Fibroblast of pulmonary artery (primary cell): ENCODE measurements around the gene PRTN3.
A peak's percentile ranks its signal among the peaks of the same experiment; 100 is the strongest.

Experiments used
- DNase-seq: peaks from one replicate; pipeline ENCODE4 v3.0.0-alpha.2; 2010; ENCODE audit warnings: low read depth
- H3K4me3 ChIP-seq: replicated peaks from 2 replicates; pipeline ENCODE4 v1.5.1; 2011; ENCODE audit warnings: low read depth, mild to moderate bottlenecking, control low read depth, low read length, moderate library complexity
- TF ChIP-seq, protein P1 (sequence below): IDR thresholded peaks from 2 replicates; pipeline ENCODE4 v1.5.1; 2011; ENCODE audit warnings: mild to moderate bottlenecking, control low read depth, low read length, inconsistent platforms; ENCODE audit errors: missing control alignments

Gene PRTN3

DNA sequence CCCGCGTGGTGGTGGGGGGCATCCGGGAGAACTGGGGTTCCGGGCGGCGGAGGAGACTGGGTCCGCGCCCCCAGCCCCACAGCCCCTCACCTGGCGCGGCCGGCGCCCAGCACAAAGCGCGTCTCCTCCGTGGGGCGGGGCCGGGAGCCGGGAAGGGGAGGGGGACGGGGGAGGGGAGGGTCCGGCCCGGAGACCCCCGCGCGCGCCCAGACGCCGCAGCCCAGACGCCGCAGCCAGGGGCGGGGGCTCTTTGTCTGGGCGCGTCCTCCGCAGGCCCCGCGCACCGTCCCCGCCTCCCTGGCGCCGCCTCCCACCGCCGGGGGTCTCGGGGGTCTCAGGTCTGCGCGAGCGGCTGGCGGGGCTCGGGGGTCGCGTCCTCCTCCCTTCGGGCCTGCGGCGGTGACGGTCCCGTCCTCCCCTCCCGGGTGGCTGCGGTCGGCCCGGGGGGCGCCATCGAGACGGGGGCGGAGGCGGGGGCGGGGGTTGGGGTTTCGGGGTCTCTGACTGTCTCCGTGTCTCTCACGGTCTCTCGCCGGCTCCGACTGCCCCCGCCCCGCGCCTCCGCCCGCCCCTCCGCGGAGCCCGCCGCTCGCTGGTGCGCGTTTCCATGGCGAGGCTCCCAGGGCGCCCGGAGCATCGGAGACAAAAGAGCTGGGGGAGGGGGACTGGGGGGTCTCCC is 18.8 kb upstream of the PRTN3 start, which contains the start of gene PLPPR3:
TSS of gene PLPPR3 (minus strand) at position 131 of the 679 bp plus-strand sequence. CDS start 396 bp downstream, outside the sequence.
- TF ChIP-seq, protein P1, sequence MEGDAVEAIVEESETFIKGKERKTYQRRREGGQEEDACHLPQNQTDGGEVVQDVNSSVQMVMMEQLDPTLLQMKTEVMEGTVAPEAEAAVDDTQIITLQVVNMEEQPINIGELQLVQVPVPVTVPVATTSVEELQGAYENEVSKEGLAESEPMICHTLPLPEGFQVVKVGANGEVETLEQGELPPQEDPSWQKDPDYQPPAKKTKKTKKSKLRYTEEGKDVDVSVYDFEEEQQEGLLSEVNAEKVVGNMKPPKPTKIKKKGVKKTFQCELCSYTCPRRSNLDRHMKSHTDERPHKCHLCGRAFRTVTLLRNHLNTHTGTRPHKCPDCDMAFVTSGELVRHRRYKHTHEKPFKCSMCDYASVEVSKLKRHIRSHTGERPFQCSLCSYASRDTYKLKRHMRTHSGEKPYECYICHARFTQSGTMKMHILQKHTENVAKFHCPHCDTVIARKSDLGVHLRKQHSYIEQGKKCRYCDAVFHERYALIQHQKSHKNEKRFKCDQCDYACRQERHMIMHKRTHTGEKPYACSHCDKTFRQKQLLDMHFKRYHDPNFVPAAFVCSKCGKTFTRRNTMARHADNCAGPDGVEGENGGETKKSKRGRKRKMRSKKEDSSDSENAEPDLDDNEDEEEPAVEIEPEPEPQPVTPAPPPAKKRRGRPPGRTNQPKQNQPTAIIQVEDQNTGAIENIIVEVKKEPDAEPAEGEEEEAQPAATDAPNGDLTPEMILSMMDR, result no peak
- H3K4me3 ChIP-seq, result peak within 1 kb of the TSS; percentile 24
- DNase-seq, result no peak

DNA sequence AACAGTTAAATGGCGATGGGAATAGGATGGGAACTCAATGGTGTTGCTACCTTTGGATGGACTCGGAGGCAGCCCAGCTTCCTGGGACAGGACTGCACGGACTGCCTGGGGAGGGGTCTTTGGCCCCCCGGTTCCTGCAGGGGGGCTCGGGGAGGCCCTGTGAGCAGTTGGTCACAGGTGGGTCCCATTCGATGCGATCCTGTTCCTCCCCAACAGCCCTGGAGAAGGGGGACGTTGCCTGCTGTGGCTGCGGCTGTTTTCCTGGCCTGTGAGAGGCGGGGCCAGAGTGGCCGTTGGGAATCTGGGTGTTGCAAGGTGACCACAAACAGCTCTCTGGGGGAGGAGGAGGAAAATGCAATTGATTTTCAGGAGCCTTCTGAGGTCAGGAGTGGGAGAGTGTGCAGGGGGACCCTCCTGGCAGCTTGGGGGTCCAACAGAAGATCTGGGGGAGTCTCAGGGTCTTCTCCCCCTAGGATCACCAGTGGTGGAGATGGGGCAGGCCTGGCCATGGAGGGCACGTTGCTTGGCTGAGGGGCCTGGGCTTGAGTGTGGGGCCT is 17.2 kb upstream of the PRTN3 start:
- TF ChIP-seq, protein P1, result no peak
- H3K4me3 ChIP-seq, result no peak overlapping the region
- DNase-seq, result no peak

DNA sequence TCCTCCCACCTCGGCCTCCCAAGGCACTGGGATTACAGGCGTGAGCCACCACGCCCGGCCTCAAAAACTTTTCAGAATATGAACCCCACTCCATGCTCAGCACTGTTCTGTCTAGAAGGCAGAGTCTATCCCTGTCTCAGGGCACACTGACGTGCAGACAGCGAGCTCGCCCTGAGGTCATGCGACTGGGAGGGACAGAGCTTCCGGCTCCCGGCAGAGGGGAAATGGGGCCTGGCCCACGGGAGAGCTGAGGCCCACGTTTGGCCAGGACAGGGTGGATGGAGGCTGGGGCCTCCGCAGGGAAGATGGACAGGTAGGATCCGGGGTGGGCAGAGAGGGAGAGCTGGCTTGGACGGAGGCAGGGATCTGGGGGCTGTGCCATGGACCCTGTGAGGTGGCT is 15.9 kb upstream of the PRTN3 start:
- no peak overlapping the region for H3K4me3 ChIP-seq
- no peak for DNase-seq
- TF ChIP-seq, protein P1, result no peak

DNA sequence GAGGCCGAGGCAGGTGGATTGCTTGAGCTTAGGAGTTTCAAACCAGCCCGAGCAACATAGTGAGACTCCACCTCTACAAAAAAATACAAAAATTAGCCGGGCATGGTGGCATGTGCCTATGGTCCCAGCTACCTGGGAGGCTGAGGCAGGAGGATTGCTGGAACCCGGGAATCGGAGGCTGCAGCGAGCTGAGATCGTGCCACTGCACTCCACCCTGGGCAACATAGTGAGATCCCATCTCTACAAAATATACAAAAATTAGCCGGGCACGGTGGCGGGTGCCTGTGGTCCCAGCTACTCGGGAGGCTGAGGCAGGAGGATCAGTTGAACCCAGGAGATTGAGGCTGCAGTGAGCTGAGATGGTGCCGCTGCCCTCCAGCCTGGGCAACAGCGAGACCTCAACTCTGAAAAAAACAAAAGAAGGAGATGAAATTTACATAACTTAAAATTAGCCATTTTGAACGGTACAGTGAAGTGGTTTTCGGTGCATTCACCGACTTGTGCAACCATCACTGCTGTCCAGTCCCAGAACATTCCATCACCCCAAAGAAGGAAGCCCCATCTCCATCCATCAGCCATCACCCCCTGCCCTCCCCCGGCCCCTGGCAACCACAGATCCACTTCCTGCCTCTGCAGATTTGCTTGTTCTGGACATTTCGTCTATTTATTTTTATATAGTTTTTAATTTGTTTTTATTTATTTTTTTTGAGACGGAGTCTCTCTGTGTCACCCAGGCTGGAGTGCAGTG is 14.7 kb upstream of the PRTN3 start:
- TF ChIP-seq, protein P1, result no peak
- no peak overlapping the region for H3K4me3 ChIP-seq
- DNase-seq, result no peak

DNA sequence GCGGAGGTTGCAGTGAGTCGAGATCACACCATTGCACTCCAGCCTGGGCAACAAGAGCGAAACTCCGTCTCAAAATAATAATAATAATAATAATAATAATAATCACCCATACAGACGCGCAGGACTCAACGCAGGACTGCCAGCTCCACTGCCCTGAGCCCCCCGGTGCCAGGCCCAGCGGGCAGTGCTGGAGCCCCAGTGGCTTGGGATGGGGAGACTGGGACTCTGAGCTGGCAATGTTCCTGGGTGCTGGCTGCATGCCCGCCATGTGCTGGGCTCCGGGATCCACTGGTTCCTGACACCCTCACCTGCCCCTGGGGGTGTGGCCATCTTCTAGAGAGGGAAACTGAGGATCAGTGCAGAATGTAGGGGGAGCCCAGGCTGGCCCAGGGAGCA is 13.5 kb upstream of the PRTN3 start:
- no peak overlapping the region for H3K4me3 ChIP-seq

DNA sequence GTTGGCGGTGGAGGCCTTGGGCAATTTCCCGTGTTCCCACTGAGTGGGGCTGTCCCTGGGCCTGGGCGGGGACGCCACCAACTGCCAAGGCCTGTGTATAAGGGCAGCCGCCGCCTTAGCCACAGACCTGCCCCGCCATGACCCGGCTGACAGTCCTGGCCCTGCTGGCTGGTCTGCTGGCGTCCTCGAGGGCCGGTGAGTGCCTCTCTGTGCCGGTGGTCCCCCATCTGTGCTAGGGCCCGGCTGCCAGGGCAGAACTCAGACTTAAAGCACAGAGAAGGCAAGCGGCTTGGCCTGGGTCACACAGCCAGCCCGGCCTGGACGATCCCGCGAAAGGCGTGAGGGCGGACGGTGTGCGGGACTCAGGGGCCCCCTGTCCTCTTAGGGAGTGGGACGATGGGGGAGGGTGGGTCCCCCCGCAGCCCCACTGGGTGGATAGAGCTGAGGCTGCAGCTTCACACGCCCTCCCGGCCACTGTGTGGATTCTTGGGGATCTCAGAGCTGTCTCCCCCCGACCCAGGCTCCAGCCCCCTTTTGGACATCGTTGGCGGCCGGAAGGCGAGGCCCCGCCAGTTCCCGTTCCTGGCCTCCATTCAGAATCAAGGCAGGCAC is 13.0 kb upstream of the PRTN3 start, which contains the start of gene AZU1:
TSS of gene AZU1 (plus strand) at position 128 of the 612 bp plus-strand sequence. CDS start at position 138, 10 bp downstream.
- TF ChIP-seq, protein P1, result no peak
- DNase-seq, result no peak
- H3K4me3 ChIP-seq, result no peak within 1 kb of the TSS

More for the DNA sequence above, 13.5 kb upstream of the PRTN3 start:
- DNase-seq, result no peak
- TF ChIP-seq, protein P1, result no peak
